Activated T-cell treated with anti-CD3 and anti-CD28 coated beads, Interleukin-2, amount 50 U/mL, for 1 hour (primary cell): ENCODE results near the gene CLCN5.
"Not testable (repeated sequence)": the region's sequence is repeated elsewhere in the genome, so short reads cannot be mapped to it uniquely, and the experiment has no call there.

Experiments
- DNase-seq: peaks from one replicate; pipeline ENCODE4 v3.0.0-alpha.2; 2020

The CLCN5 gene

GRCh38 chrX:50000937-50001542 lies 78.6 kb downstream of the CLCN5 start:
- DNase-seq = no peak

GRCh38 chrX:50002067-50002714 lies 79.8 kb downstream of the CLCN5 start:
- DNase-seq = no peak

GRCh38 chrX:50003467-50003866 lies 81.1 kb downstream of the CLCN5 start:
- no peak for DNase-seq

- no peak for DNase-seq
Measured at GRCh38 chrX:50003927-50004326, 81.5 kb downstream of the CLCN5 start.

DNA sequence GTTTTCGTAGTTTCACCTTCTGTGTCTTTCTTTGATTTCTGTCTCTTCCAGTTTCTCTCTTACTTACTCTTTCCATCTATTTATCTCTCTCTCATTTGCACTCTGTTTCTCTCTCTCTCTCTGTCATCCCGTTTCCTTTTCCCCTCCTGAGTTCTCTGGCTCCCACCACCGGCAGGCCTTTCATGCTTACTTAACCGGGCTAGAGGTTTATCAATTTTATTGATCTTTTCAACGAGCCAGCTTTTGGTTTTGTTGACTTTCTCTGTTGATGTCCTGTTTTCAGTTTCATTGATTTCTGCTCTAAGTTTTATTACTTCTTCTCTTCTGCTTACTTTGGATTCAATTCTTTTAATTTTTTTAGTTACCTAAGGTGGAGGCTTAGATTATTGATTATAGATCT lies 103.2 kb downstream of the CLCN5 start:
- DNase-seq = not testable (repeated sequence)

DNA sequence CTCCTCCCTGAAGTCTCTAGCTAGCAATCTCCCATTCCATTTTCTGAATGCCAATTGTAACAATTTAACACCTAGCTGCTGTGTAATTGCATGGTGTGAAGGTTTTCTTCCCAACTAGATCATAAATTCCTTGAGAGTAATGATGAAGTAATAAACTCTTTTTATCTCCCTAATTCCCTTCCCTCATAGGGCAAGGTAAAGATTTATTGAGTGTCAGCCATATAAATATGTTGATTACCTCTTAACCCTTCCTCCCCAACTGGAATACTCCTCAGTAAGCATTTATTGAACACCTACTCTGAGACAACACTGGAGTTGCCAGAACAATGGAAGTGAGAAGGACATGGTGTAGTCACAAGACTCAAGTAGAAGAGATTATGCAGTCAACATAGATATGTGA lies 112.7 kb downstream of the CLCN5 start:
- DNase-seq = no peak

DNA sequence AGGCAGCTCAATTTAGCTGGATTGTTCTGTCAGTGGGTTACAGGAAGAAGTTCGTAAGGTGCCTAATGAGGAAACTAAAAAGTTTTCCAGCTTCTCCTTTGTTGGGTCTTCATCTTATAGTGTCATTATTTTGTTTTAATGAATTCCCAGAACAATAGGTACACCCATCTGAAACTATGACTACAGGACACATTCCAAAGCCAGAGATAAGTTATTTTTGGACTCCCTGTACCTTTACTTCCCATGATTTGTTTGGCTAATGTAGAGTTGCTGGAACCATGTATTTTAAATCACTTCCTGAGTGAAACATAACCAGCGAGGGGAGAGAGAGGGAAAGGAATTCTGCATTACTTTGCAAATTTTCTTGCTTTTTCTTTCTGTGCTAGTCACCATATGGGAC lies 114.0 kb downstream of the CLCN5 start:
- DNase-seq = no peak

GRCh38 chrX:50045823-50046222 lies 123.4 kb downstream of the CLCN5 start:
- no peak for DNase-seq

- DNase-seq = no peak
Measured at GRCh38 chrX:50049228-50049627, 126.8 kb downstream of the CLCN5 start.

GRCh38 chrX:50054147-50054546 lies 131.8 kb downstream of the CLCN5 start:
- no peak for DNase-seq

DNA sequence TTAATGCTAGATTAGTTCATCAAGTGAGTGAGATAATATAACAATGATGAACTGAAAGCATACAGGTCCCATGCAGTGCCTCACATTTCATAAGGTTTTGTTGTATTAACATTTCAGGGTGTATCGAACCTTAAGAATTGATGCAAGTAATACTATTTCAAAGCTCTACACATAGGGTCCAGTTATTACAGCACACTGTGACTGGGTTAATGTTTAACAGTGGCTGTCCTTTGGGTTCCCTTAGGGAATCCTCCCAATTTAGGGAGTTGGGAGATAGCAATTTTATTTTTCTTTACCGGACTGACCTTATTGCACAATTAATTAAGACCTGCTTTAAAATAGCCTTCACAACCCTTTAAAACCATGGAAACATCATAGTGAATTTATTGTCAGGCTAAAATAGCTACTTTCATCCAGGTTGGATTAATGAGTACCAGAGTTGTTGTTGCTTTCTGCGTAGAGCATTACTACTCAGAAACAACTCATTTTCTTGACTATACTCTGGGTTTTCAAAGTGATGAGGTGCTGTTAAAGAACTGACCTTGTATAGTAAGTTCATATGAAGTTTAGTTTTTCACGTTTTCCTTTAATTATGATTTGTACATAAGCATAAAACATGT lies 144.0 kb downstream of the CLCN5 start:
- no peak for DNase-seq

DNA sequence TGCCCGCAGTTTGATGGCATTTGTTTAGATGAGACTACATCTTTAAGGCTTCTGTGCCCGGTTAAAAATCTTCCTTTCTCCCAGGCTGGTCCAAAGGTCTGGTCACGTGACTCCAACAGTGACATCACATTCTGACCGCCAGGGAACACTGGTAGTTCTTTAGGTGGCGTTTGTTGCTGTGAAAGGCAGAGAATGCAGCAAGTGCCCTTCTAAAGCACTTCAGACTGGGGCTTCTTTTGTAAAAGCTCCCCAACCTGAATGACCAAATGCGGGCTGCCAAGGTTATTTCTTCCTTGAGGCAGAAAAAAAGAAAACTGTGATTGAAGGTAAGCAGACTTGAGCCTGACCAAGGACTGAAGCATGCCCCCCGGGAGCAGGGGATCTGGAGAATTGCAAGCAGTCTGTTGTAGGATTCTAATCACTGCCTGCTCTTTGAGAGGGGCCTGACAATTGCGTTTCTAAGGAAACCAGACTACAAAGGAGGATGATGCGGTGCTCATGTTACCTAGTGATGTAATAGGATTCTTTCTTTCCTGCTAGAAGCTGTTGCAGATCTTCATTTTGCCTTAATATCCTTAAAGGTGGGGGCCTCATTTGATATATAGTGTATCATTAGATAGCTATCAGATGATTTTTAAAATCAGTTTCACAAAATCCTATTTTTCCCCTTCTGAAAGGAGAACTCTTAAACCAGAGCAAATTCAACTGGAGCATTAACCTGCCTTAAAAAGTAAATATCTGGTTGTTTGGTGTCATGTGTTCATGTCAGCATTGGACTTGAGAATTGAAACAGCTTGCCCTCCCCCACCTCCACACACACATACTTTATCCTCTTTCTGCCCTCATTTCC lies 145.3 kb downstream of the CLCN5 start:
- DNase-seq = no peak

DNA sequence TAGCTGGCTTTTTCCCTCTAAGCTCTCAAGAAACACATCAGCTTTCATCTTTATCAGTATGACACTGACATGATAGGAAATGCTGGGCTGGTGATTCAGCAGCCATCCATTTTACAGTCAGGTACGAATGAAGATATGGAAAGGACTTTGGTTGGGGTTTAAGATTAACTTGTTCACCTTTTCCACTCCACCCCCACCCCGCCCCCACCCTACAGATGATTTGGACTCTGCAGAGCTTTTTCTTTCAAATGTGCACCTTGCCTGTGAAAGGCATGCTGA lies 145.8 kb downstream of the CLCN5 start:
- DNase-seq = no peak

DNA sequence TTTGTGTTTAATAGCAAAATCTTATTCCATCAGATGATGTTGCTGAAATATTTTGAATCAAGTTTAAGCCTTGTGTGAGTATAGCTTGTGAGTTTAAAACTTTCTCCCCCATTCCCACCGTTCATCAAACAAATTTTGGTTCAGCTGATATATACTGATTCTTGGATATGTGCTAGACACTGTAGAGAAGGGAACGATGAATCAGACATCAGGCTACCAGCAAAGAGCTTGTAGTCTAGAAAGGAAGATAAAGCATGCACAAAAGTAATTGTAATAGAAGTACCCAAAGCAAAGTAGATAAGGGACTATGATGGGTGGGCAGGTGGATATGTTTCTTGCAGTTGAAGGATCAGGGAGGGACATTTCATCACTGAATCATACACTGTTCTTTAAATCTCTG lies 146.5 kb downstream of the CLCN5 start:
- DNase-seq = no peak

DNA sequence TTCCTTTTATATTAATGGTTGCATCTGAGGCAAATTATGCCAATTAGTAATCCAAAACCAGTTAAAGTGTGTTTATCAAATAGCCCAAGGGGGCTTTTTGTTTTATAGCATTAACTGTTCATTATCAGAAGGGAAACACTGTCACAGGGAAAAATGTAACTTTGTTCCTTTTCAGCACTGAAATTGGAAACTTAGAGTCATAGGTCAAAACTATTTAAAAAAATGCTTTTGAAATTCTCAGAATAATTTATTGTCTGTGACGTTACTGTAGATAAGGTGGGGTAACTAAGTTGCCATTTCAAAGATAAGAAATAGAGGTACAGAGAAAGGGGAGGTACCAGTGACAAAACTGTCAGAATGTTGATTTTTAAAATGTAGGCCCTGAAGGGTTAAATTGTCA lies 149.1 kb downstream of the CLCN5 start:
- DNase-seq = no peak

GRCh38 chrX:50072110-50072509 lies 149.7 kb downstream of the CLCN5 start:
- no peak for DNase-seq

DNA sequence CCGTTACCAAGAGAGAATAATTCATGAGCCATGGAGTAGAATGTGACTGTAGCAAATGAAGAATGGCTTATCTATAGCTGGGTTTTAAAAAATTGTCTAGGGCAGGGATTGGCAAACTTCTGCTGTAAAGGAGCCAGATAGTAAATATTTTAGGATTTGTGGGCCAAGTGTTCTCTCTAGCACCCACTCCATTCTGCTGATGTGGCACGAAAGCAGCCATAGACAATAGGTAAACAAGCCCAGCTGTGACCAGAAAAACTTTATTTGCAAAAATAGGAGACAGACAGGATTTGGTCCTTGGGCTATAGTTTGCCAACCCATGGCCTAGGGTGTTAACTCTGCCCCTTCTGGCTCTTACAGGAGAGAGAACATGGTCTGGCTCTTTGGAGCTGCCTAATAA lies 151.2 kb downstream of the CLCN5 start:
- no peak for DNase-seq

GRCh38 chrX:50075630-50076339 lies 153.4 kb downstream of the CLCN5 start:
- no peak for DNase-seq

DNA sequence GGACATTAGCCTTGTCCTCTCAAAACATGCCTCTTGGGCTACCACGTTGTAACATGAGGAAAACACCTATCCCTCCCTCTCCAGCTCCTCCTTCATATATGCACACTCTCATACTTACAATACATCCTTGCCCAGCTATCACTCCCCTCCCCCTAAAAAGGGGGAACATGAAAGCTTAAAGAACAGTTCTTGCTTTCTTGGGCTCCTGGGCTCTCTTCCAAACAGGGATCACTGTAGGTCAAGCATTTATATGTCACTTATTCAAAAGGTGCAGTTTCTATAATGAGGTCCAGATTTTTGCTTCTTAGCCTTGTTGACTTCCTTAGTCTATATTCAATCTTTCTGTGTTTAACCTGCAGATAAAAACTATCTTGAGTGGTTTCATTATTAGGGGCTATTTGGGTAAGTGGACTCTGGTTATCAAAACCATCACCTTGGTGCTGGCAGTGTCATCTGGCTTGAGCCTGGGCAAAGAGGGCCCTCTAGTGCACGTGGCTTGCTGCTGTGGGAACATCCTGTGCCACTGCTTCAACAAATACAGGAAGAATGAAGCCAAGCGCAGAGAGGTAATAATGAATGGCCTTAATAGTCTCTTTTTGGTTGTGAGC lies 159.0 kb downstream of the CLCN5 start:
- DNase-seq = no peak

- no peak for DNase-seq
Measured at GRCh38 chrX:50082741-50083140, 160.3 kb downstream of the CLCN5 start.

- no peak for DNase-seq
Measured at GRCh38 chrX:50088645-50089044, 166.2 kb downstream of the CLCN5 start.

- DNase-seq = no peak
Measured at GRCh38 chrX:50093625-50094024, 171.2 kb downstream of the CLCN5 start.

GRCh38 chrX:50097071-50097470 lies 174.7 kb downstream of the CLCN5 start:
- DNase-seq = no peak
